ENCODE results near the gene CIDEB. TPM values are rescaled to one million over a fixed set of nuclear protein-coding genes. Genes with fewer than 3 reads are reported as not detected.

Gene CIDEB
- total and polyA plus RNA-seq, 2 of the 4 experiments (the other 2 are of a cell fraction) = under 0.01 to 0.19 TPM

DNA sequence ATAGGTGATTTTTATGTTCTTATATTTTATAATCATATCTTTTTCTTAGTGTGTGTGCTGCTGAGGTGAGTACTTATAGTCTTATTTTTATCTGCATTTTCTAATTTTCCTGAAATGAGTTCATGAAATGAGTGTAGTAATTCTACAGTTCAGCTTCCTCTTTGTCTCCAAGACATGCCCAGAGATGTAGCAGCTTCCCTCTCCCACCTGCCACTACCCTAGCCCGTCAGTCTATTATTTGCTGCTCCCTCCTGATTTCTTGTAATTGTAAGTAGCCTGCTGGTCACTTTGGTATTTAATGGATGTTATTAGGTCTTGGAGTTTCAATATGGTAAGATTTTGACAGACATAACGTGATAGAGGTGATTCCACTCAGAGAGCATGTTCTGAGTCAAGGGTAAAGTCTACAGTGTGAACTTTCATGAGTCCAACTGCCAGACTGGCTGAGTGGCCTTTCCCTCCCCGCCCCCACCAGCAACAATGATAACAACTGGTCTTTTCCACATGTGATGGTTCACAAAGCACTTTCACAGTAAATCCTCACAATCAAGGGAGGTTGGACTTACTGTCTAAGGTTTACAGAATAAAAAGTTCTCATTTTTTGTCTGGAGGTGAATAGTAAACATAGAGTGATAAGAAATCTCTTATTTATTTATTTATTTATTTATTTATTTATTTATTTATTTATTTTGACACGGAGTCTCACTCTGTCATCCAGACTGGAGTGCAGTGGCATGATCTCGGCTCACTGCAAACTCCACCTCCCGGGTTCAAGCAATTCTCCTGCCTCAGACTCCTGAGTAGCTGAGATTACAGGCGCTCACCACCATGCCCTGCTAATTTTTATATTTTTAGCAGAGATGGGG is 36.3 kb upstream of the CIDEB start:
- Histone ChIP-seq H3K56ac (ENCODE audit: extremely low read depth, insufficient read depth, low read length) (no peak overlapping the region), H3K4ac (ENCODE audit: low read depth, low read length) (no peak overlapping the region), H2AFZ (replicated peaks; ENCODE audit: low read length, poor library complexity) (no peak overlapping the region), H3K9me1 (ENCODE audit: insufficient read depth, low read length) (no peaks in the 10 kb centered on the region), H3K4me3 (ENCODE audit: insufficient read depth, low read depth, low read length) (no peak overlapping the region), H3K4me1 (ENCODE audit: control insufficient read depth, insufficient read depth, low read length) (no peaks in the 10 kb centered on the region), H2BK5ac (ENCODE audit: low read depth, low read length, poor library complexity, severe bottlenecking) (no peak overlapping the region), H3K23ac (ENCODE audit: low read depth, low read length) (no peak overlapping the region), H4K5ac (ENCODE audit: low read depth, low read length) (no peak overlapping the region), H3K9me3 (ENCODE audit: control insufficient read depth, insufficient read depth, low read length) (no peaks in the 10 kb centered on the region; the same call in 1 of the 2 replicates), H4K8ac (ENCODE audit: low read depth in 2 of 2, low read length in 2 of 2) (no peak overlapping the region), H3K14ac (replicated peaks; ENCODE audit: low read depth, low read length) (no peak overlapping the region), H2AK9ac (replicated peaks; ENCODE audit: low read depth, low read length, poor library complexity) (no peak overlapping the region), H4K91ac (ENCODE audit: insufficient read depth, low read depth, low read length) (no peak overlapping the region), H2AK5ac (ENCODE audit: low read depth, low read length) (no peak overlapping the region), H3K9ac (ENCODE audit: low read depth, low read length) (no peak overlapping the region), H3K27ac (ENCODE audit: insufficient read depth, low read length) (no peak overlapping the region), H2BK15ac (ENCODE audit: low read depth, low read length) (no peak overlapping the region), H3K36me3 (ENCODE audit: control insufficient read depth, insufficient read depth, low read length) (no peaks in the 10 kb centered on the region), H4K20me1 (ENCODE audit: insufficient read depth, low read length) (no peaks in the 10 kb centered on the region), H2BK120ac (ENCODE audit: low read depth, low read length) (no peak overlapping the region), H3K27me3 (ENCODE audit: control insufficient read depth, insufficient read depth, low read length) (peaks cover 56% of the 10 kb centered on the region), H3K4me2 (ENCODE audit: low read depth, low read length) (no peak overlapping the region), H2BK20ac (ENCODE audit: low read depth, low read length) (no peak overlapping the region), H3K18ac (ENCODE audit: low read depth, low read length) (no peak overlapping the region), H3K79me1 (ENCODE audit: low read depth in 1 of 2, low read length in 2 of 2) (no peaks in the 10 kb centered on the region)
- in situ Hi-C loops (cut with MboI; ENCODE audit: low sequenced_read_pairs) = no loop called here
- ChIA-PET CTCF (interaction anchor here (2.2 kb wide), 1 partner anchor 11 kb away, joined by 11 read pairs; no protein-coding TSS in a partner anchor), POLR2A (ENCODE audit: unreplicated experiment) (no interaction called here)
- dilution Hi-C loops (cut with HindIII; ENCODE audit: low sequenced_read_pairs, unreplicated experiment) = no loop called here
- ATAC-seq (ENCODE audit: low read depth) (no peak; the same call in 1 of the 2 replicates), DNase-seq (no peak)
- no peak for TF ChIP-seq SMC3 (IDR thresholded peaks at IDR 0.05; ENCODE audit: low read depth, low read length)
- no CpG with 5 or more reads among the region's 7 CpGs for WGBS, 2 experiments (ENCODE audit: extremely low coverage in 2 of 2, insufficient read length in 1 of 2)
- intact Hi-C loops (cut with micrococcal nuclease) = no loop called here
- no TSS peak for BruUV-seq (replicated peaks)
